ENCODE measurements around the gene IQCN.

DNA sequence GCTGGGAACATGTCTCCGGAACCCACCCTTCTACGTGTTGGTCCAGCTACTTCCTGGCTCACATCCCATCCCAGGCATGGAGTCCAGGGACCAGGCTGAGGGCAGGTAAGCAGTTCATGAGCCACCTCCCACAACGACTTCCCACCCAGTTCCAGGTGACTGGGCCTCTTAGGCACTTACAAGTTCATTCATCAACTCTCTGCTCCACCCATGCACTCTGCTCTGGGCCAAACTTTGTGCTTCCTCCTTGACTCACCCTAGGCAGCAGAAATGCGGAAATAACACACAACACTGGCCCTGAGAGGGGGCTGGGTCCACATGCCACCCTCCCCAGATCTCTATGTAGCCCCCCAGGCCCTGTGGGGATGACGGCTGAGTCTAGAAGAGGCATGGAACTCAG is 20.5 kb downstream of the IQCN start:
- TF ChIP-seq EZH2 (IDR thresholded peaks at IDR 0.05; ENCODE audit: low read depth, unreplicated experiment) = no peak
- TF ChIP-seq, protein P1, sequence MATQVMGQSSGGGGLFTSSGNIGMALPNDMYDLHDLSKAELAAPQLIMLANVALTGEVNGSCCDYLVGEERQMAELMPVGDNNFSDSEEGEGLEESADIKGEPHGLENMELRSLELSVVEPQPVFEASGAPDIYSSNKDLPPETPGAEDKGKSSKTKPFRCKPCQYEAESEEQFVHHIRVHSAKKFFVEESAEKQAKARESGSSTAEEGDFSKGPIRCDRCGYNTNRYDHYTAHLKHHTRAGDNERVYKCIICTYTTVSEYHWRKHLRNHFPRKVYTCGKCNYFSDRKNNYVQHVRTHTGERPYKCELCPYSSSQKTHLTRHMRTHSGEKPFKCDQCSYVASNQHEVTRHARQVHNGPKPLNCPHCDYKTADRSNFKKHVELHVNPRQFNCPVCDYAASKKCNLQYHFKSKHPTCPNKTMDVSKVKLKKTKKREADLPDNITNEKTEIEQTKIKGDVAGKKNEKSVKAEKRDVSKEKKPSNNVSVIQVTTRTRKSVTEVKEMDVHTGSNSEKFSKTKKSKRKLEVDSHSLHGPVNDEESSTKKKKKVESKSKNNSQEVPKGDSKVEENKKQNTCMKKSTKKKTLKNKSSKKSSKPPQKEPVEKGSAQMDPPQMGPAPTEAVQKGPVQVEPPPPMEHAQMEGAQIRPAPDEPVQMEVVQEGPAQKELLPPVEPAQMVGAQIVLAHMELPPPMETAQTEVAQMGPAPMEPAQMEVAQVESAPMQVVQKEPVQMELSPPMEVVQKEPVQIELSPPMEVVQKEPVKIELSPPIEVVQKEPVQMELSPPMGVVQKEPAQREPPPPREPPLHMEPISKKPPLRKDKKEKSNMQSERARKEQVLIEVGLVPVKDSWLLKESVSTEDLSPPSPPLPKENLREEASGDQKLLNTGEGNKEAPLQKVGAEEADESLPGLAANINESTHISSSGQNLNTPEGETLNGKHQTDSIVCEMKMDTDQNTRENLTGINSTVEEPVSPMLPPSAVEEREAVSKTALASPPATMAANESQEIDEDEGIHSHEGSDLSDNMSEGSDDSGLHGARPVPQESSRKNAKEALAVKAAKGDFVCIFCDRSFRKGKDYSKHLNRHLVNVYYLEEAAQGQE (IDR thresholded peaks at IDR 0.05; ENCODE audit: unreplicated experiment) = no peak
- TF ChIP-seq, protein P2, sequence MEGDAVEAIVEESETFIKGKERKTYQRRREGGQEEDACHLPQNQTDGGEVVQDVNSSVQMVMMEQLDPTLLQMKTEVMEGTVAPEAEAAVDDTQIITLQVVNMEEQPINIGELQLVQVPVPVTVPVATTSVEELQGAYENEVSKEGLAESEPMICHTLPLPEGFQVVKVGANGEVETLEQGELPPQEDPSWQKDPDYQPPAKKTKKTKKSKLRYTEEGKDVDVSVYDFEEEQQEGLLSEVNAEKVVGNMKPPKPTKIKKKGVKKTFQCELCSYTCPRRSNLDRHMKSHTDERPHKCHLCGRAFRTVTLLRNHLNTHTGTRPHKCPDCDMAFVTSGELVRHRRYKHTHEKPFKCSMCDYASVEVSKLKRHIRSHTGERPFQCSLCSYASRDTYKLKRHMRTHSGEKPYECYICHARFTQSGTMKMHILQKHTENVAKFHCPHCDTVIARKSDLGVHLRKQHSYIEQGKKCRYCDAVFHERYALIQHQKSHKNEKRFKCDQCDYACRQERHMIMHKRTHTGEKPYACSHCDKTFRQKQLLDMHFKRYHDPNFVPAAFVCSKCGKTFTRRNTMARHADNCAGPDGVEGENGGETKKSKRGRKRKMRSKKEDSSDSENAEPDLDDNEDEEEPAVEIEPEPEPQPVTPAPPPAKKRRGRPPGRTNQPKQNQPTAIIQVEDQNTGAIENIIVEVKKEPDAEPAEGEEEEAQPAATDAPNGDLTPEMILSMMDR (conservative IDR thresholded peaks at IDR 0.05; ENCODE audit: low read depth in 2 of 2) = no peak
- no peak for TF ChIP-seq STAT1 (IDR thresholded peaks at IDR 0.05; ENCODE audit: unreplicated experiment)
- no peak for TF ChIP-seq POLR2AphosphoS5 (IDR thresholded peaks at IDR 0.05; ENCODE audit: low read depth)
- no peak for TF ChIP-seq CREB1 (CRISPR knock-in tag; IDR thresholded peaks at IDR 0.05; ENCODE audit: low read depth)
- TF ChIP-seq EZH2phosphoT487 (IDR thresholded peaks at IDR 0.05; ENCODE audit: unreplicated experiment) = no peak
- no peak for TF ChIP-seq NANOG (IDR thresholded peaks at IDR 0.05; ENCODE audit: borderline replicate concordance)
- TF ChIP-seq ZNF114 (CRISPR knock-in tag; IDR thresholded peaks at IDR 0.05) = no peak
